Measurements from ENCODE around the gene EPOP. TPM values are rescaled to one million over a fixed set of nuclear protein-coding genes. Genes with fewer than 3 reads are reported as not detected.

The EPOP gene
- total and polyA plus RNA-seq, 2 of the 13 experiments (the other 11 are each of a cell fraction or from before 2014, with no cell fraction given) = 14.7 to 37.8 TPM

GRCh38 chr17:38674749-38675615 is at the start of gene EPOP (continued):
- no peak for TF ChIP-seq FOXP1 (IDR thresholded peaks at IDR 0.05)
- 0 out of 2 replicates have a peak, but pooled peaks have one; percentile 28 for TF ChIP-seq FOXP1 (CRISPR knock-in tag; IDR thresholded peaks at IDR 0.05)
- TF ChIP-seq PAF1 (CRISPR knock-in tag; IDR thresholded peaks at IDR 0.05) = no peak
- TF ChIP-seq MEIS2 (CRISPR knock-in tag; IDR thresholded peaks at IDR 0.05) = peak; percentile 91
- no peak for TF ChIP-seq KIAA2018 (CRISPR knock-in tag; IDR thresholded peaks at IDR 0.05; ENCODE audit: borderline replicate concordance)
- peak; percentile 64; the same call in 1 of the 2 replicates for TF ChIP-seq ZNF709 (CRISPR knock-in tag; IDR thresholded peaks at IDR 0.05)
- TF ChIP-seq ZKSCAN5 (CRISPR knock-in tag; IDR thresholded peaks at IDR 0.05) = no peak
- no peak; the same call in 1 of the 2 replicates for TF ChIP-seq HIC2 (CRISPR knock-in tag; IDR thresholded peaks at IDR 0.05; ENCODE audit: low read depth)
- no peak for TF ChIP-seq XRCC5 (optimal IDR thresholded peaks at IDR 0.05; ENCODE audit: low read length)
- peak; percentile 96; the same call in 1 of the 2 replicates for TF ChIP-seq ZNF318 (CRISPR knock-in tag; IDR thresholded peaks at IDR 0.05)
